Measurements from ENCODE around the gene DTX4.
A peak's percentile ranks its signal among the peaks of the same experiment; 100 is the strongest.

Gene DTX4

GRCh38 chr11:59196777-59197176 is 24.8 kb downstream of the DTX4 start:
- Mint-ChIP-seq H3K27ac (no peak overlapping the region), H3K4me3 (no peak overlapping the region), H3K36me3 (peaks cover 9% of the 10 kb centered on the region), H3K27me3 (no peaks in the 10 kb centered on the region), H3K9me3 (ENCODE audit: low read depth) (no peaks in the 10 kb centered on the region), H3K4me1 (ENCODE audit: low read depth) (peaks cover 15% of the 10 kb centered on the region)

DNA sequence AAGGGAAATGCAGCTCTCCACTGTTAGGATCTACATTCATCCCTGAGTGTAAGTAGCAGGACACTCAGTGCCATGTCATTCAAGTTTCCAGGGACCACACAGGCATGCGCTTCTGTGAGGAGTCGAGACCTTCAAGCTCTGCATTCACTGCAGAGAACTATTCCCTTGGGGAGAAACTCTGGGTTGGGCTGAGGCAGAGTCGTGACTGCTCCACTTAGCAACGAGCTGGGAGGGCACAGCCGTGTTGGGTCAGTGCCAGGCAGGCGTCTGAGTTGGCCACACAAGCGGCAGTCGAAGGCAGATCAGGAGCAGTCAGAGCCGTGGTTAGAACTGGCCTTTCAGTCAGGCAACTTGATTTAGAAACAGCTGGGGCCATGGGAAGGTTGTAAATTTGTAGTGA is 26.1 kb downstream of the DTX4 start:
- Mint-ChIP-seq H3K4me1 (ENCODE audit: low read depth) (peaks cover 15% of the 10 kb centered on the region), H3K27me3 (no peaks in the 10 kb centered on the region), H3K4me3 (no peak overlapping the region), H3K27ac (no peak overlapping the region), H3K36me3 (peaks cover 10% of the 10 kb centered on the region), H3K9me3 (ENCODE audit: low read depth) (no peaks in the 10 kb centered on the region)

DNA sequence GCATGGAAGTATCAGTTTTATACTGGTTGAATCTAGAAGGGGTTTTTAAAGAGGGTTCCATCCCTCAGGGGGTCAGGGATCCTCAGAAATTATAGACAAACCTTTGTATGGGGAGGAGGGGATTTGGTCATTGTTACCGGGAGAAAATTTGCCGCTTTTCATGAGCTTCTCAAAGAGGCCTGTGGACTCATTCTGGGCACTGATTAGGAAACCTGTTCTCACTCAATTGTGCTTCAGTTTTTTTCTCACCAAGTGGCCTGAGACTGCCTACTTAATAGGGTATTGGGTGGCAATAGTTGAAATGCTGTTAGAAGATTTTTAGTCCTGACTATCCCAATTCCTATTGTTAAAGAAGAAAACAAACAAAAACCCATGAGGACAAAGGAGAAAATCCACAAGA is 26.8 kb downstream of the DTX4 start:
- Mint-ChIP-seq H3K27me3 (no peaks in the 10 kb centered on the region), H3K9me3 (ENCODE audit: low read depth) (no peaks in the 10 kb centered on the region), H3K27ac (no peak overlapping the region), H3K4me1 (ENCODE audit: low read depth) (peaks cover 15% of the 10 kb centered on the region), H3K4me3 (no peak overlapping the region), H3K36me3 (peaks cover 7% of the 10 kb centered on the region)

GRCh38 chr11:59199546-59200422 is 27.9 kb downstream of the DTX4 start:
- Mint-ChIP-seq H3K4me1 (ENCODE audit: low read depth) (peaks cover 15% of the 10 kb centered on the region), H3K4me3 (no peak overlapping the region), H3K27ac (peak overlapping the region; percentile 47), H3K27me3 (no peaks in the 10 kb centered on the region), H3K36me3 (peaks cover 9% of the 10 kb centered on the region), H3K9me3 (ENCODE audit: low read depth) (no peaks in the 10 kb centered on the region)

- H3K4me3 Mint-ChIP-seq = no peak overlapping the region
- H3K27ac Mint-ChIP-seq = no peak overlapping the region
Observed at GRCh38 chr11:59200423-59200746, 28.5 kb downstream of the DTX4 start.

GRCh38 chr11:59201353-59201752 is 29.4 kb downstream of the DTX4 start:
- H3K27me3 Mint-ChIP-seq = no peaks in the 10 kb centered on the region
- H3K4me1 Mint-ChIP-seq (ENCODE audit: low read depth) = peaks cover 15% of the 10 kb centered on the region
- no peaks in the 10 kb centered on the region for H3K9me3 Mint-ChIP-seq (ENCODE audit: low read depth)
- no peak overlapping the region for H3K4me3 Mint-ChIP-seq
- H3K27ac Mint-ChIP-seq = no peak overlapping the region
- H3K36me3 Mint-ChIP-seq = peaks cover 6% of the 10 kb centered on the region

More at GRCh38 chr11:59200423-59200746, 28.5 kb downstream of the DTX4 start:
- Mint-ChIP-seq H3K36me3 (peaks cover 8% of the 10 kb centered on the region), H3K9me3 (ENCODE audit: low read depth) (no peaks in the 10 kb centered on the region), H3K27me3 (no peaks in the 10 kb centered on the region), H3K4me1 (ENCODE audit: low read depth) (peaks cover 15% of the 10 kb centered on the region)

- Mint-ChIP-seq H3K27ac (no peak overlapping the region), H3K9me3 (ENCODE audit: low read depth) (no peaks in the 10 kb centered on the region), H3K4me1 (ENCODE audit: low read depth) (peaks cover 43% of the 10 kb centered on the region), H3K4me3 (no peak overlapping the region), H3K27me3 (no peaks in the 10 kb centered on the region), H3K36me3 (peaks cover 4% of the 10 kb centered on the region)
Observed at GRCh38 chr11:59204746-59205145, 32.8 kb downstream of the DTX4 start.

DNA sequence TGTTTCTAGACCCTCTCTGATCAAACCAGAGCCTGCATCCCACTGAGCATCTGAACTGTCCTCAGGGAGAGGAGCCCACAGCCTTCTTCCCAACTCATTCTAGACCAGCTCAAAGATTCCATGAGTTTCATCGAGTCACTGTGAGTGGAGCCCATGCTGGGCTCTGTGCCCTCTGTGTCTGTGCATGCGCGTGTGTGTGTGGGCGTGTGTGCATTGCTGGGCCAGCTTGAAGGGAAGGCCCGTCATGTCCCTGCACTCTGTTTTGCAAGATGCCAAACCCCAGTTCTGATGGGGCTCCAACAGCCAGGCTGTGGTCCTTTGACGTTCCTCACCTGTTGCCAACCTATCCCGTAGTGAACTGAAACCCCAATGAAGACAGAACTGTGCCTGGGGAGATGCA is 33.7 kb downstream of the DTX4 start:
- peaks cover 34% of the 10 kb centered on the region for H3K4me1 Mint-ChIP-seq (ENCODE audit: low read depth)
- H3K4me3 Mint-ChIP-seq = no peak overlapping the region
- no peaks in the 10 kb centered on the region for H3K9me3 Mint-ChIP-seq (ENCODE audit: low read depth)
- peaks cover 4% of the 10 kb centered on the region for H3K36me3 Mint-ChIP-seq
- no peaks in the 10 kb centered on the region for H3K27me3 Mint-ChIP-seq
- no peak overlapping the region for H3K27ac Mint-ChIP-seq

DNA sequence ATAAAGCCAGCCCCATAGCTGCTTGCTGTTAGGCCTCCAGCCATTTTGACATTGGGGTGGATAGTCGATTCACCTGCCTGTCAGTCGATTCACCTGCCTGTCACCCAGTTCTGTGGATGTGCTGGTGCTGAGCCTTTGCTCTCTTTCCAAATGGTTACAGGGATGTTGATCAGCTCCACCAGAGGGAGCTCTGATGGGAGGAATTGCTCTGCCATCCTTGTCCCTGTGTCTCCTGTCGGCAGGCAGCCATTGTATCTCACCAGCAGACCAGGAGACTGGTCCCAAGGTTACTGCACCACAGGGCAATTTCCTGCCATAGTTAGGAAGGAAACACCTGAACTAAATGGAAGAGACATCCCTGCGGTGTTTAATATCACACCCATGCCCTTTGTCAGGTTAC is 34.7 kb downstream of the DTX4 start:
- peaks cover 31% of the 10 kb centered on the region for H3K4me1 Mint-ChIP-seq (ENCODE audit: low read depth)
- peaks cover 4% of the 10 kb centered on the region for H3K36me3 Mint-ChIP-seq
- no peak overlapping the region for H3K27ac Mint-ChIP-seq
- H3K9me3 Mint-ChIP-seq (ENCODE audit: low read depth) = no peaks in the 10 kb centered on the region
- no peak overlapping the region for H3K4me3 Mint-ChIP-seq
- no peaks in the 10 kb centered on the region for H3K27me3 Mint-ChIP-seq

DNA sequence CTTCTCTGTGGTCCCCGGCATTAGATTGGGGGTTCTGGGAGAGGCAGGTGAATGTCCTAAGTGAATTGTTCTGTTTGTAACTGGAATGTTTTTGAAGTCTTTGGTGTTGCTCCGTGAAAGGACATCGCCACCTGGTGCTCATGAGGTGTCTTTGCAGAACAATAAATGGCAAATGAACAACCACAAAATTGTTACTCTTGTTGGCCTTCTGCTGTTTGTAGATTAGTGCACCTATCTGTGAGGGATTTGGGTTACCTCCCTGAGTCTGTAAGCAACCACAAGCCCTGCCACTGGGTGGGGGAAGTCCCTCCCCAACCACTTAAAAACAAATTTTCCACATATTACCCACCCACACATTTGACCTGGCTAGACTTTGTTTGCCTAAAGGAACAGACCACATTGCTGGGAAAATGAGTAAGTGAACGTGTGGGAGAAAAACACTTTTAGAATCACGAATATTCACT is 36.1 kb downstream of the DTX4 start:
- Mint-ChIP-seq H3K36me3 (peaks cover 2% of the 10 kb centered on the region), H3K4me1 (ENCODE audit: low read depth) (peaks cover 31% of the 10 kb centered on the region), H3K27ac (peak overlapping the region; percentile 64), H3K4me3 (peak overlapping the region; percentile 32), H3K27me3 (no peaks in the 10 kb centered on the region), H3K9me3 (ENCODE audit: low read depth) (no peaks in the 10 kb centered on the region)

- no peak overlapping the region for H3K27ac Mint-ChIP-seq
- H3K36me3 Mint-ChIP-seq = no peaks in the 10 kb centered on the region
- H3K4me1 Mint-ChIP-seq (ENCODE audit: low read depth) = peaks cover 31% of the 10 kb centered on the region
- H3K9me3 Mint-ChIP-seq (ENCODE audit: low read depth) = no peaks in the 10 kb centered on the region
- H3K27me3 Mint-ChIP-seq = no peaks in the 10 kb centered on the region
- peak overlapping the region; percentile 17 for H3K4me3 Mint-ChIP-seq
Observed at GRCh38 chr11:59208956-59209355, 37.0 kb downstream of the DTX4 start.

DNA sequence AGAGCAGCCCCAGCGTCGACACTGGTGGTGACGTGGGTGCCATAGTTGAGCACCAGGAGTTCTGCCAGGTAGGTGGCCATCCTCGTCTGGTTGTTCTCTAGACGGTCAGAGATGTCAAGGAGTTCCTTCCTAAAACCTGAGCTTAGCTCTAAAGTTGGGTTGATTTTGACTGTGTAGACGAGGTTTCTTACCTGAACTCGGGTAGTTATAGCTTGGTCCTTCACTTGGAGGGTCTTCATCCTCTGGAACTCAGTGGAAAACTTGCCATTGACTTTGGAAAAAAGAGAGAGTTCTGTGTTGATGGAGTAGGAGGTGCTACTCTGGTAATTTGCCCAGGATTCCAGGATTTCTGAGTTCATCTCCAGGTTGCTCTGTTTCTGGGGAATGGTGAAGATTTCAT is 40.3 kb downstream of the DTX4 start:
- peaks cover 34% of the 10 kb centered on the region for H3K4me1 Mint-ChIP-seq (ENCODE audit: low read depth)
- no peaks in the 10 kb centered on the region for H3K27me3 Mint-ChIP-seq
- no peaks in the 10 kb centered on the region for H3K36me3 Mint-ChIP-seq
- H3K9me3 Mint-ChIP-seq (ENCODE audit: low read depth) = no peaks in the 10 kb centered on the region
- no peak overlapping the region for H3K27ac Mint-ChIP-seq
- no peak overlapping the region for H3K4me3 Mint-ChIP-seq

GRCh38 chr11:59212744-59213631 is 41.1 kb downstream of the DTX4 start, which contains the start of gene MPEG1:
Gene MPEG1, minus strand, starts transcription at chr11:59212927. Its CDS starts 62 bp downstream, at chr11:59212865.
- Mint-ChIP-seq H3K4me3 (no peak within 1 kb of the TSS), H3K4me1 (ENCODE audit: low read depth) (peaks cover 30% of the 10 kb centered on the region), H3K9me3 (ENCODE audit: low read depth) (no peaks in the 10 kb centered on the region), H3K27ac (no peak within 1 kb of the TSS), H3K27me3 (no peaks in the 10 kb centered on the region), H3K36me3 (no peaks in the 10 kb centered on the region)

- no peak overlapping the region for H3K27ac Mint-ChIP-seq
- no peaks in the 10 kb centered on the region for H3K27me3 Mint-ChIP-seq
- no peak overlapping the region for H3K4me3 Mint-ChIP-seq
- H3K9me3 Mint-ChIP-seq (ENCODE audit: low read depth) = no peaks in the 10 kb centered on the region
- H3K4me1 Mint-ChIP-seq (ENCODE audit: low read depth) = peaks cover 17% of the 10 kb centered on the region
- no peaks in the 10 kb centered on the region for H3K36me3 Mint-ChIP-seq
Observed at GRCh38 chr11:59214141-59214893, 42.4 kb downstream of the DTX4 start.
